Measurements from ENCODE around the gene VWA5B2. TPM values are rescaled to one million over a fixed set of nuclear protein-coding genes. Genes with fewer than 3 reads are reported as not detected.
A peak's percentile ranks its signal among the peaks of the same experiment; 100 is the strongest.

Gene VWA5B2
- total and polyA plus RNA-seq, 2 of the 13 experiments (the other 11 are each of a cell fraction or from before 2014, with no cell fraction given), result 0.03 to 0.04 TPM

- TF ChIP-seq EHMT2 (IDR thresholded peaks at IDR 0.05; ENCODE audit: borderline replicate concordance, low read depth, low read length) (no peak), DR1 (CRISPR knock-in tag; IDR thresholded peaks at IDR 0.05) (peak; percentile 76; the same call in 1 of the 2 replicates), NFIB (CRISPR knock-in tag; IDR thresholded peaks at IDR 0.05; ENCODE audit: borderline replicate concordance) (no peak), CBX1 (IDR thresholded peaks at IDR 0.05; ENCODE audit: low read depth) (peak; percentile 67), ZNF225 (CRISPR knock-in tag; IDR thresholded peaks at IDR 0.05) (0 out of 2 replicates have a peak, but pooled peaks have one; percentile 31), ZNF446 (CRISPR knock-in tag; IDR thresholded peaks at IDR 0.05) (peak; percentile 90), ZNF205 (CRISPR knock-in tag; IDR thresholded peaks at IDR 0.05) (peak; percentile 59; the same call in 1 of the 2 replicates), NRL (CRISPR knock-in tag; IDR thresholded peaks at IDR 0.05; ENCODE audit: borderline replicate concordance) (peak; percentile 87; the same call in 1 of the 2 replicates), ZNF513 (CRISPR knock-in tag; conservative IDR thresholded peaks at IDR 0.05) (peak; percentile 94; the same call in 1 of the 2 replicates), ZNF235 (CRISPR knock-in tag; IDR thresholded peaks at IDR 0.05; ENCODE audit: borderline replicate concordance) (peak; percentile 88), TERF1 (CRISPR knock-in tag; IDR thresholded peaks at IDR 0.05) (no peak), ZSCAN25 (CRISPR knock-in tag; IDR thresholded peaks at IDR 0.05) (peak; percentile 63; the same call in 1 of the 2 replicates), HNRNPLL (IDR thresholded peaks at IDR 0.05; ENCODE audit: low read depth, low read length, poor library complexity, severe bottlenecking) (peak; percentile 23), RNF219 (CRISPR knock-in tag; IDR thresholded peaks at IDR 0.05) (no peak), XRCC5 (optimal IDR thresholded peaks at IDR 0.05; ENCODE audit: low read length) (peak; percentile 90), MEF2D (CRISPR knock-in tag; IDR thresholded peaks at IDR 0.05) (0 out of 2 replicates have a peak, but pooled peaks have one; percentile 10), HNF4A (CRISPR knock-in tag; IDR thresholded peaks at IDR 0.05) (peak; percentile 17; the same call in 1 of the 2 replicates), PITX1 (CRISPR knock-in tag; IDR thresholded peaks at IDR 0.05) (no peak; the same call in none of the 2 replicates), MNT (IDR thresholded peaks at IDR 0.05) (peak; percentile 24; the same call in 1 of the 2 replicates), CSRNP1 (CRISPR knock-in tag; IDR thresholded peaks at IDR 0.05) (peak; percentile 86; the same call in 1 of the 2 replicates)
Observed at GRCh38 chr3:184248454-184249411, 19.3 kb downstream of the VWA5B2 start, which contains the start of gene ALG3 (continued).

Measured in HepG2 (cell line).